A549 (cell line): Measurements from ENCODE around the gene POLA1. TPM values are rescaled to one million over a fixed set of nuclear protein-coding genes. Genes with fewer than 3 reads are reported as not detected.

Experiments
- ATAC-seq, 2 experiments: fragments of 200-7000 bp in 1 of 2; fragments of >200 bp in 1 of 2; cut with Nextera tagmentation in 1 of 2; cut with Tn5 transposase in 1 of 2; 3 replicates each; pipeline versions ENCODE4 v1.8.0 to v1.9.1; 2018 to 2020; ENCODE audit warnings: mild to moderate bottlenecking in 1 of 2, moderate library complexity in 1 of 2
- CTCF ChIA-PET: fragments of 300-600 bp; sonication (Branson Sonifier 250); formaldehyde crosslinking; extraction: SDS; loops from one replicate; lab custom pipeline; 2021; ENCODE audit warnings: antibody characterized with exemption, inconsistent platforms; lab: Yijun Ruan, JAX
- POLR2A ChIA-PET: fragments of 350-600 bp; formaldehyde crosslinking; extraction: SDS; loops from one replicate; lab custom pipeline; 2021; ENCODE audit warnings: antibody characterized with exemption, inconsistent platforms; lab: Yijun Ruan, JAX
- DNase-seq, 2 experiments: peaks; one replicate each; pipeline versions ENCODE4 v3.0.0 to v3.0.0-alpha.2; 2011 to 2016; ENCODE audit warnings: low read depth in 1 of 2, low spot score in 1 of 2
- FAIRE-seq: peaks from 2 replicates; lab custom pipeline; 2011; peaks lifted over from hg19 to GRCh38; lab: Jason Lieb, UNC
- H3K27ac ChIP-seq, 2 experiments: fragments of >200 bp; sonication (Bioruptor Twin); formaldehyde crosslinking; 3 replicates each; pipeline ENCODE4 v1.5.1; 2016 to 2017
- H3K4me1 ChIP-seq: fragments of >200 bp; sonication (Bioruptor Twin); formaldehyde crosslinking; 3 replicates; pipeline ENCODE4 v1.6.1; 2016
- H3K4me2 ChIP-seq: fragments of >200 bp; sonication (Bioruptor Twin); formaldehyde crosslinking; 3 replicates; pipeline ENCODE4 v1.6.1; 2016
- H3K4me3 ChIP-seq: fragments of >200 bp; sonication (Bioruptor Twin); formaldehyde crosslinking; 3 replicates; pipeline ENCODE4 v1.5.1; 2016
- H3K9me3 ChIP-seq: fragments of >200 bp; sonication (Bioruptor Twin); formaldehyde crosslinking; 3 replicates; pipeline ENCODE4 v1.6.1; 2016
- CBX2 ChIP-seq: fragments of 200-600 bp; sonication (generic); IDR thresholded peaks from 2 replicates; pipeline ENCODE4 v1.6.1; 2016; ENCODE audit warnings: low read depth, mild to moderate bottlenecking, borderline replicate concordance
- CBX8 ChIP-seq: fragments of 200-600 bp; sonication (generic); IDR thresholded peaks from 2 replicates; pipeline ENCODE4 v1.6.1; 2016
- CHD2 ChIP-seq: fragments of 150-350 bp; IDR thresholded peaks from 2 replicates; pipeline ENCODE4 v1.6.1; 2014; ENCODE audit warnings: low read length; ENCODE audit not compliant: partially characterized antibody
- CHD4 ChIP-seq: fragments of 200-600 bp; sonication (generic); IDR thresholded peaks from 2 replicates; pipeline ENCODE4 v1.6.1; 2016; ENCODE audit warnings: antibody characterized with exemption, mild to moderate bottlenecking, borderline replicate concordance
- E2F6 ChIP-seq: IDR thresholded peaks from 2 replicates; pipeline ENCODE4 v1.6.1; 2012; ENCODE audit warnings: low read depth, borderline replicate concordance
- ELK1 ChIP-seq: fragments of 150-350 bp; IDR thresholded peaks from 2 replicates; pipeline ENCODE4 v1.6.1; 2014; ENCODE audit warnings: low read depth, mild to moderate bottlenecking, low read length
- EP300 ChIP-seq, 2 experiments: fragments of >200 bp; sonication (Bioruptor Twin); formaldehyde crosslinking; IDR thresholded peaks; 2 replicates in 1 of 2; 3 replicates in 1 of 2; pipeline ENCODE4 v1.6.1; 2016 to 2017
- FOSL2 ChIP-seq, 2 experiments: fragments of 450-650 bp in 1 of 2; fragments of >200 bp in 1 of 2; sonication (Bioruptor Twin) in 1 of 2; formaldehyde crosslinking; IDR thresholded peaks; 2 replicates each; pipeline versions ENCODE4 v1.5.0 to v1.6.1; 2016 to 2020; ENCODE audit warnings: mild to moderate bottlenecking in 1 of 2, moderate library complexity in 1 of 2
- FOXS1 ChIP-seq: fragments of 250-450 bp; sonication (Bioruptor Pico); IDR thresholded peaks from 2 replicates; pipeline ENCODE4 v1.5.0; 2020; ENCODE audit warnings: mild to moderate bottlenecking, moderate library complexity
- HOXA7 ChIP-seq: fragments of 250-450 bp; sonication (Bioruptor Pico); IDR thresholded peaks from 2 replicates; pipeline ENCODE4 v1.5.0; 2020; ENCODE audit warnings: mild to moderate bottlenecking, moderate library complexity
- HOXB5 ChIP-seq: fragments of 250-450 bp; sonication (Bioruptor Pico); IDR thresholded peaks from 2 replicates; pipeline ENCODE4 v1.5.0; 2020; ENCODE audit warnings: mild to moderate bottlenecking, moderate library complexity
- JUNB ChIP-seq: fragments of >200 bp; sonication (Bioruptor Twin); formaldehyde crosslinking; IDR thresholded peaks from 2 replicates; pipeline ENCODE4 v1.6.1; 2016
- KDM1A ChIP-seq: fragments of 200-600 bp; sonication (generic); IDR thresholded peaks from 2 replicates; pipeline ENCODE4 v1.6.1; 2016; ENCODE audit warnings: low read depth, mild to moderate bottlenecking
- KDM5A ChIP-seq: fragments of 200-600 bp; sonication (generic); IDR thresholded peaks from 2 replicates; pipeline ENCODE4 v1.6.1; 2016; ENCODE audit warnings: antibody characterized with exemption, mild to moderate bottlenecking
- MAX ChIP-seq: IDR thresholded peaks from 2 replicates; pipeline ENCODE4 v1.6.1; 2012
- MYC ChIP-seq: IDR thresholded peaks from 2 replicates; pipeline ENCODE4 v1.6.1; 2012; ENCODE audit warnings: mild to moderate bottlenecking, inconsistent platforms, low read length, improper control_type of control experiment, borderline replicate concordance
- NFE2L2 ChIP-seq: fragments of 150-350 bp; conservative IDR thresholded peaks from 2 replicates; pipeline ENCODE4 v1.6.1; 2014; ENCODE audit warnings: low read length
- NR3C1 ChIP-seq: fragments of >200 bp; sonication (Bioruptor Twin); formaldehyde crosslinking; IDR thresholded peaks from 3 replicates; pipeline ENCODE4 v1.6.1; 2017
- POLR2A ChIP-seq: IDR thresholded peaks from 2 replicates; pipeline ENCODE4 v1.6.1; 2012; ENCODE audit warnings: mild to moderate bottlenecking, low read length
- RCOR1 ChIP-seq: fragments of 150-350 bp; IDR thresholded peaks from 2 replicates; pipeline ENCODE4 v1.6.1; 2014; ENCODE audit warnings: antibody characterized with exemption, low read length, low read depth
- TP53 ChIP-seq: fragments of 250-450 bp; sonication (Bioruptor Pico); IDR thresholded peaks from 2 replicates; pipeline ENCODE4 v1.5.0; 2021; ENCODE audit warnings: mild to moderate bottlenecking, moderate library complexity
- ZC3H11A ChIP-seq: fragments of 450-650 bp; IDR thresholded peaks from 2 replicates; pipeline ENCODE4 v1.6.1; 2014; ENCODE audit warnings: antibody characterized with exemption, mild to moderate bottlenecking
- WGBS: methylation state at CpG from one replicate; pipeline ENCODE4 v1.1.6; 2017; ENCODE audit errors: missing lambda C conversion rate; 5-methylcytosine and 5-hydroxymethylcytosine counted together
- polyA plus RNA-seq, 4 experiments: library from polyadenylated mRNA; depleted of rRNA in 3 of 4; stranded (reverse); fragments of >200 nt; fragmentation: RNase III in 1 of 4; extraction: RNeasy Plus Mini Kit Qiagen cat#74134 plus additional on column Dnase treatment in 1 of 4; gene quantifications; 2 replicates in 3 of 4; 3 replicates in 1 of 4; pipeline ENCODE4 v1.2.3, GENCODE V29; 2011 to 2017
- TF ChIP-seq, protein P1 (sequence below): fragments of 450-650 bp; IDR thresholded peaks from 2 replicates; pipeline ENCODE4 v1.6.1; 2014; ENCODE audit warnings: antibody characterized with exemption
- TF ChIP-seq, protein P2 (sequence below): fragments of 250-450 bp; sonication (Bioruptor Pico); IDR thresholded peaks from 2 replicates; pipeline ENCODE4 v1.5.0; 2021; ENCODE audit warnings: mild to moderate bottlenecking, moderate library complexity, borderline replicate concordance

Gene POLA1
- polyA plus RNA-seq, 2 of the 4 experiments (the other 2 are of a cell fraction) = 8.8 to 17.5 TPM

DNA sequence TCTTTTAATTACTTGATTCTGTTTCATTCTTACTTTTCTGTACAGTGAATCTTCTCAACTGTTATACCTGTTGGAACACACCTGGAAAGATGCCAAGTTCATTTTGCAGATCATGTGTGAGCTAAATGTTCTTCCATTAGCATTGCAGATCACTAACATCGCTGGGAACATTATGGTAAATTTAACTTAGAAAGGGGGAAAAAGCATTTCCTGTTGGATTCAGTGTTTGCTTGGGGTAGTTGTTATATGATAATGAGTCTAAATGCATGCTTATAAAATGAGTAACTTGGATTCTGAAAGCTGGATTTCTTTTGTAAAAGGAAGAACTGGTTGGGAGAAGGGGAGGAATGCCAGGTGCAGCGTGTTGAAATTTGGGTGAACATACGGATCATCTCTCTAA, 47.6 kb downstream of the POLA1 start:
- ChIA-PET CTCF (no interaction called here), POLR2A (no interaction called here)
- FAIRE-seq (no peak), DNase-seq (no peak), ATAC-seq (no peak)
- H3K4me1 ChIP-seq = no peaks in the 10 kb centered on the region
- no peak for TF ChIP-seq EP300 (IDR thresholded peaks at IDR 0.05)
- no peak for TF ChIP-seq HOXA7 (CRISPR knock-in tag)
- no peak for TF ChIP-seq ZC3H11A
- TF ChIP-seq MAX = no peak
- TF ChIP-seq HOXB5 (CRISPR knock-in tag) = no peak
- TF ChIP-seq NFE2L2 = no peak
- TF ChIP-seq, protein P1, sequence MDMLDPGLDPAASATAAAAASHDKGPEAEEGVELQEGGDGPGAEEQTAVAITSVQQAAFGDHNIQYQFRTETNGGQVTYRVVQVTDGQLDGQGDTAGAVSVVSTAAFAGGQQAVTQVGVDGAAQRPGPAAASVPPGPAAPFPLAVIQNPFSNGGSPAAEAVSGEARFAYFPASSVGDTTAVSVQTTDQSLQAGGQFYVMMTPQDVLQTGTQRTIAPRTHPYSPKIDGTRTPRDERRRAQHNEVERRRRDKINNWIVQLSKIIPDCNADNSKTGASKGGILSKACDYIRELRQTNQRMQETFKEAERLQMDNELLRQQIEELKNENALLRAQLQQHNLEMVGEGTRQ = no peak
- TF ChIP-seq E2F6 = no peak
- no peak for TF ChIP-seq CHD4
- TF ChIP-seq CBX2 = no peak
- TF ChIP-seq FOSL2 (IDR thresholded peaks at IDR 0.05) = no peak
- no peak for TF ChIP-seq FOSL2 (CRISPR knock-in tag; IDR thresholded peaks at IDR 0.05)
- TF ChIP-seq, protein P2, sequence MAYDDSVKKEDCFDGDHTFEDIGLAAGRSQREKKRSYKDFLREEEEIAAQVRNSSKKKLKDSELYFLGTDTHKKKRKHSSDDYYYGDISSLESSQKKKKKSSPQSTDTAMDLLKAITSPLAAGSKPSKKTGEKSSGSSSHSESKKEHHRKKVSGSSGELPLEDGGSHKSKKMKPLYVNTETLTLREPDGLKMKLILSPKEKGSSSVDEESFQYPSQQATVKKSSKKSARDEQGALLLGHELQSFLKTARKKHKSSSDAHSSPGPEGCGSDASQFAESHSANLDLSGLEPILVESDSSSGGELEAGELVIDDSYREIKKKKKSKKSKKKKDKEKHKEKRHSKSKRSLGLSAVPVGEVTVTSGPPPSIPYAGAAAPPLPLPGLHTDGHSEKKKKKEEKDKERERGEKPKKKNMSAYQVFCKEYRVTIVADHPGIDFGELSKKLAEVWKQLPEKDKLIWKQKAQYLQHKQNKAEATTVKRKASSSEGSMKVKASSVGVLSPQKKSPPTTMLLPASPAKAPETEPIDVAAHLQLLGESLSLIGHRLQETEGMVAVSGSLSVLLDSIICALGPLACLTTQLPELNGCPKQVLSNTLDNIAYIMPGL (CRISPR knock-in tag) = no peak
- no peak for TF ChIP-seq RCOR1
- no peak for TF ChIP-seq NR3C1
- no peak for TF ChIP-seq CHD2
- TF ChIP-seq CBX8 = no peak
- no peak for TF ChIP-seq JUNB
- no peak for TF ChIP-seq POLR2A
- TF ChIP-seq KDM1A = no peak
- H3K27ac ChIP-seq = no peak overlapping the region
- no peak overlapping the region for H3K4me2 ChIP-seq
- H3K4me3 ChIP-seq = no peak overlapping the region
- H3K9me3 ChIP-seq = no peaks in the 10 kb centered on the region
- 93% methylated on average over 3 of the region's 3 CpGs for WGBS

DNA sequence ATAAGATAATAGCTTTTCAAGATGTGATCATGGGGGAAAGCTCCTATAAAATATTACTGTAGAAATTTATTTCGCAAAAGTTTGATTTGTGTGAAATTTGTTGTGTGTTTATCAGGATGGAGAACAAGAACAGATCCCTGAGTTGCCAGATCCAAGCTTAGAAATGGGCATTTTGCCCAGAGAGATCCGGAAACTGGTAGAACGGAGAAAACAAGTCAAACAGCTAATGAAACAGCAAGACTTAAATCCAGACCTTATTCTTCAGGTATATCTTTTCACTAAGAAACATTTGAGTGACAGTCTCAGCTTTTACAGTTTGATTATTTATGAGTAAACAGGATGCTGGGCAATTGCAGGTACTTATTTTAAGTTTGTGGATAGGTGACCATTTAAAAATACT, 54.5 kb downstream of the POLA1 start:
- no peak for FAIRE-seq
- ChIA-PET CTCF (interaction anchor here (2.8 kb wide), 1 partner anchor 396 kb away, joined by 9 read pairs; no protein-coding TSS in a partner anchor), POLR2A (no interaction called here)
- WGBS = 90% methylated on average over 3 of the region's 3 CpGs
- Histone ChIP-seq H3K9me3 (no peaks in the 10 kb centered on the region), H3K4me2 (no peak overlapping the region), H3K4me1 (no peaks in the 10 kb centered on the region), H3K27ac (no peak overlapping the region), H3K4me3 (no peak overlapping the region)
- no peak for DNase-seq
- no peak for ATAC-seq
- no peak for TF ChIP-seq FOXS1 (CRISPR knock-in tag)
- TF ChIP-seq TP53 (CRISPR knock-in tag) = no peak
- TF ChIP-seq NR3C1 = no peak
- no peak for TF ChIP-seq KDM5A
- TF ChIP-seq CBX2 = no peak
- no peak for TF ChIP-seq CHD4
- no peak for TF ChIP-seq ELK1
- no peak for TF ChIP-seq MYC
